IMR-90 (cell line): ENCODE data around the gene HSD3B2. TPM values are rescaled to one million over a fixed set of nuclear protein-coding genes. Genes with fewer than 3 reads are reported as not detected.

Experiments
- ATAC-seq: fragments of 200-7000 bp; cut with Tn5 transposase; 2 replicates; pipeline ENCODE4 v1.9.1; 2020; ENCODE audit warnings: low read depth, mild to moderate bottlenecking, moderate library complexity
- BruUV-seq: library from RNA; stranded (reverse); fragments of 400-500 nt; replicated peaks from 2 replicates; lab custom pipeline; 2021; lab: Mats Ljungman, UMichigan
- CTCF ChIA-PET: fragments of 300-600 bp; formaldehyde crosslinking; extraction: SDS; loops from one replicate; lab custom pipeline; 2021; ENCODE audit warnings: antibody characterized with exemption; lab: Yijun Ruan, JAX
- POLR2A ChIA-PET: fragments of 300-600 bp; sonication (Branson Sonifier 250); formaldehyde crosslinking; loops from one replicate; lab custom pipeline; 2022; ENCODE audit warnings: antibody characterized with exemption; ENCODE audit not compliant: unreplicated experiment; lab: Charles Lee
- DNase-seq: peaks from one replicate; pipeline ENCODE4 v3.0.0; 2013
- H2AFZ ChIP-seq: replicated peaks from 2 replicates; pipeline ENCODE3; 2013; ENCODE audit warnings: low read length, mild to moderate bottlenecking; ENCODE audit not compliant: poor library complexity
- H2AK5ac ChIP-seq: 2 replicates; pipeline ENCODE4 v1.6.1; 2013; ENCODE audit warnings: low read depth, low read length, inconsistent platforms
- H2AK9ac ChIP-seq: replicated peaks from 2 replicates; pipeline ENCODE3; 2013; ENCODE audit warnings: mild to moderate bottlenecking, low read depth, low read length, moderate library complexity; ENCODE audit not compliant: poor library complexity
- H2BK120ac ChIP-seq: 2 replicates; pipeline ENCODE4 v1.6.1; 2013; ENCODE audit warnings: low read depth, low read length, inconsistent platforms
- H2BK15ac ChIP-seq: 3 replicates; pipeline ENCODE4 v1.6.1; 2013; ENCODE audit warnings: low read depth, low read length, inconsistent platforms
- H2BK20ac ChIP-seq: 2 replicates; pipeline ENCODE4 v1.6.1; 2013; ENCODE audit warnings: low read depth, mild to moderate bottlenecking, inconsistent platforms, low read length, moderate library complexity
- H2BK5ac ChIP-seq: 2 replicates; pipeline ENCODE4 v1.6.1; 2013; ENCODE audit warnings: mild to moderate bottlenecking, low read depth, low read length, inconsistent platforms; ENCODE audit not compliant: poor library complexity, severe bottlenecking
- H3K14ac ChIP-seq: replicated peaks from 2 replicates; pipeline ENCODE4 v1.6.1; 2013; ENCODE audit warnings: low read depth, low read length, inconsistent platforms
- H3K18ac ChIP-seq: 2 replicates; pipeline ENCODE4 v1.6.1; 2013; ENCODE audit warnings: low read depth, low read length, control low read depth
- H3K23ac ChIP-seq: 2 replicates; pipeline ENCODE4 v1.6.1; 2013; ENCODE audit warnings: low read depth, low read length, inconsistent platforms
- H3K27ac ChIP-seq: 2 replicates; pipeline ENCODE4 v1.5.1; 2013; ENCODE audit warnings: mild to moderate bottlenecking, control low read depth, low read length; ENCODE audit not compliant: insufficient read depth
- H3K27me3 ChIP-seq: 2 replicates; pipeline ENCODE4 v1.6.1; 2013; ENCODE audit warnings: low read length; ENCODE audit not compliant: control insufficient read depth, insufficient read depth
- H3K36me3 ChIP-seq: 2 replicates; pipeline ENCODE4 v1.6.1; 2013; ENCODE audit warnings: low read length, mixed read lengths; ENCODE audit not compliant: control insufficient read depth, insufficient read depth
- H3K4ac ChIP-seq: 2 replicates; pipeline ENCODE4 v1.6.1; 2013; ENCODE audit warnings: low read depth, low read length, inconsistent platforms
- H3K4me1 ChIP-seq: 2 replicates; pipeline ENCODE4 v1.6.1; 2013; ENCODE audit warnings: low read length, mixed read lengths; ENCODE audit not compliant: control insufficient read depth, insufficient read depth
- H3K4me2 ChIP-seq: 2 replicates; pipeline ENCODE4 v1.6.1; 2013; ENCODE audit warnings: low read depth, mild to moderate bottlenecking, control low read depth, low read length, moderate library complexity
- H3K4me3 ChIP-seq: 2 replicates; pipeline ENCODE4 v1.5.1; 2013; ENCODE audit warnings: low read depth, mild to moderate bottlenecking, control low read depth, low read length, moderate library complexity; ENCODE audit not compliant: insufficient read depth
- H3K56ac ChIP-seq: 2 replicates; pipeline ENCODE4 v1.6.1; 2013; ENCODE audit warnings: low read length, inconsistent platforms; ENCODE audit not compliant: insufficient read depth; ENCODE audit errors: extremely low read depth
- H3K79me1 ChIP-seq, 2 experiments: 2 replicates each; pipeline ENCODE4 v1.6.1; 2013; ENCODE audit warnings: low read length in 2 of 2, inconsistent platforms in 1 of 2, low read depth in 1 of 2
- H3K9ac ChIP-seq: 2 replicates; pipeline ENCODE4 v1.6.1; 2013; ENCODE audit warnings: low read depth, low read length, control low read depth
- H3K9me1 ChIP-seq: 2 replicates; pipeline ENCODE4 v1.6.1; 2013; ENCODE audit warnings: low read length, inconsistent platforms; ENCODE audit not compliant: insufficient read depth
- H3K9me3 ChIP-seq: 2 replicates; pipeline ENCODE4 v1.6.1; 2013; ENCODE audit warnings: low read length; ENCODE audit not compliant: control insufficient read depth, insufficient read depth
- H4K20me1 ChIP-seq: 2 replicates; pipeline ENCODE4 v1.6.1; 2013; ENCODE audit warnings: low read length, inconsistent platforms; ENCODE audit not compliant: insufficient read depth
- H4K5ac ChIP-seq: 2 replicates; pipeline ENCODE4 v1.6.1; 2013; ENCODE audit warnings: mild to moderate bottlenecking, low read depth, low read length, control low read depth
- H4K8ac ChIP-seq, 2 experiments: 2 replicates each; pipeline ENCODE4 v1.6.1; 2013; ENCODE audit warnings: low read depth in 2 of 2, low read length in 2 of 2, control low read depth in 1 of 2, inconsistent platforms in 1 of 2
- H4K91ac ChIP-seq: 2 replicates; pipeline ENCODE4 v1.6.1; 2013; ENCODE audit warnings: low read depth, low read length, inconsistent platforms; ENCODE audit not compliant: insufficient read depth
- BHLHE40 ChIP-seq: fragments of 150-350 bp; IDR thresholded peaks from 2 replicates; pipeline ENCODE4 v1.6.1; 2016; ENCODE audit warnings: mild to moderate bottlenecking, low read depth, low read length
- CEBPB ChIP-seq: IDR thresholded peaks from 2 replicates; pipeline ENCODE4 v1.6.1; 2012; ENCODE audit warnings: low read depth, low read length, improper control_type of control experiment
- CHD1 ChIP-seq: IDR thresholded peaks from 2 replicates; pipeline ENCODE4 v1.6.1; 2012; ENCODE audit warnings: low read depth, low read length, improper control_type of control experiment
- FOS ChIP-seq: fragments of 150-350 bp; IDR thresholded peaks from 2 replicates; pipeline ENCODE4 v1.6.1; 2016; ENCODE audit warnings: low read depth, low read length
- MAFK ChIP-seq: IDR thresholded peaks from 2 replicates; pipeline ENCODE4 v1.6.1; 2012; ENCODE audit warnings: low read depth, low read length, improper control_type of control experiment
- MAZ ChIP-seq: IDR thresholded peaks from 2 replicates; pipeline ENCODE4 v1.6.1; 2012; ENCODE audit warnings: low read depth, mild to moderate bottlenecking, low read length, improper control_type of control experiment, moderate library complexity, borderline replicate concordance
- MXI1 ChIP-seq: IDR thresholded peaks from 2 replicates; pipeline ENCODE4 v1.6.1; 2012; ENCODE audit warnings: low read depth, mild to moderate bottlenecking, low read length, moderate library complexity, borderline replicate concordance
- NFE2L2 ChIP-seq: fragments of 150-350 bp; IDR thresholded peaks from 2 replicates; pipeline ENCODE4 v1.6.1; 2016; ENCODE audit warnings: low read depth, mild to moderate bottlenecking, low read length
- POLR2A ChIP-seq: IDR thresholded peaks from 2 replicates; pipeline ENCODE4 v1.6.1; 2012; ENCODE audit warnings: mild to moderate bottlenecking, low read depth, low read length
- RAD21 ChIP-seq: IDR thresholded peaks from 2 replicates; pipeline ENCODE4 v1.6.1; 2012; ENCODE audit warnings: low read length, improper control_type of control experiment
- RCOR1 ChIP-seq: IDR thresholded peaks from 2 replicates; pipeline ENCODE4 v1.6.1; 2012; ENCODE audit warnings: mild to moderate bottlenecking, low read length, improper control_type of control experiment; ENCODE audit not compliant: insufficient replicate concordance
- RFX5 ChIP-seq: IDR thresholded peaks from 2 replicates; pipeline ENCODE4 v1.8.0; 2012; ENCODE audit warnings: low read depth, mild to moderate bottlenecking, low read length, moderate library complexity
- SMC3 ChIP-seq: fragments of 150-350 bp; IDR thresholded peaks from 2 replicates; pipeline ENCODE4 v1.6.1; 2016; ENCODE audit warnings: low read depth, mild to moderate bottlenecking, antibody characterized with exemption, low read length, moderate library complexity
- WGBS, 2 experiments: methylation state at CpG; one replicate each; pipeline versions ENCODE4 v1.1.5 to v1.1.7; 2013; ENCODE audit warnings: missing lambda C conversion rate in 2 of 2; ENCODE audit not compliant: insufficient read length in 1 of 2; ENCODE audit errors: extremely low coverage in 2 of 2; 5-methylcytosine and 5-hydroxymethylcytosine counted together
- dilution Hi-C: fragments of 300-500 bp; cut with HindIII; formaldehyde crosslinking; loops from one replicate; pipeline ENCODE4 v1.14.3; 2018; ENCODE audit warnings: low sequenced_read_pairs; ENCODE audit not compliant: unreplicated experiment
- in situ Hi-C: fragments of 300-500 bp; cut with MboI; formaldehyde crosslinking; loops from 3 replicates; pipeline ENCODE4 v1.14.3; 2019; ENCODE audit warnings: low sequenced_read_pairs, inconsistent platforms, mixed read lengths
- intact Hi-C: fragments of 100-400 bp; cut with micrococcal nuclease; formaldehyde crosslinking; loops from 2 replicates; pipeline ENCODE4 v1.10.0; 2022
- polyA plus RNA-seq, 3 experiments: library from polyadenylated mRNA; depleted of rRNA; stranded (reverse); fragments of >200 nt; gene quantifications; 2 replicates each; pipeline ENCODE4 v1.2.3, GENCODE V29; 2012; ENCODE audit warnings: low replicate concordance in 1 of 3
- total RNA-seq: library from RNA; depleted of rRNA; stranded (reverse); fragments of >200 nt; gene quantifications from 2 replicates; pipeline ENCODE4 v1.2.3, GENCODE V29; 2012
- TF ChIP-seq, protein P1 (sequence below): conservative IDR thresholded peaks from 2 replicates; pipeline ENCODE4 v1.5.1; 2012; ENCODE audit warnings: mild to moderate bottlenecking, low read depth, low read length, improper control_type of control experiment
- TF ChIP-seq, protein P2 (sequence below): fragments of 150-350 bp; IDR thresholded peaks from 2 replicates; pipeline ENCODE4 v1.6.1; 2016; ENCODE audit warnings: low read depth, mild to moderate bottlenecking, low read length, moderate library complexity, borderline replicate concordance
- TF ChIP-seq, protein P3 (sequence below): fragments of 150-350 bp; IDR thresholded peaks from 2 replicates; pipeline ENCODE4 v1.6.1; 2017; ENCODE audit warnings: mild to moderate bottlenecking, antibody characterized with exemption, low read length, low read depth

Gene HSD3B2
- total and polyA plus RNA-seq, 2 of the 4 experiments (the other 2 are of a cell fraction), result not detected

DNA sequence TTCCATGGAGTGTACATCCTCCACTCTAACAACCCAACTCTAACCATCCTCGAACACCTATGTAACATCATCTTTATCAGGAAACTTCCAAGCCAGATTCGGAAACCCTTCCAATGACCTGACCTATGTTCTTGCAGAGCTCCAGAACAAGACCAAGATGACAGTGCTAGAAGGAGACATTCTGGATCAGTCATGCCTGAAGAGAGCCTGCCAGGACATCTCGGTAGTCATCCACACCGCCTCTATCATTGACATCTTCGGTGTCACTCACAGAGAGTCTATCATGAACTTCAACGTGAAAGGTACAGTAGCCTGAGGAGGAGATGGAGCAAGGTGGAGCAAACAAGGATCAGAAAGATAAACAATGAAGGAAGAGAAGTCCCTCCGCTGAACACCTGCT, 56.0 kb downstream of the HSD3B2 start:
- no peaks in the 10 kb centered on the region for H3K9me1 ChIP-seq
- in situ Hi-C loops (no loop called here), dilution Hi-C loops (no loop called here), intact Hi-C loops (no loop called here)
- H3K9me3 ChIP-seq, result no peaks in the 10 kb centered on the region
- no peak overlapping the region for H3K9ac ChIP-seq
- no peaks in the 10 kb centered on the region for H3K27me3 ChIP-seq
- no peak overlapping the region for H2AFZ ChIP-seq
- no peak overlapping the region for H3K4me3 ChIP-seq
- H2BK20ac ChIP-seq, result no peak overlapping the region
- no peak overlapping the region for H2AK5ac ChIP-seq
- no peaks in the 10 kb centered on the region for H3K79me1 ChIP-seq
- no peak overlapping the region for H2BK5ac ChIP-seq
- no peak overlapping the region for H4K91ac ChIP-seq
- whole genome bisulfite sequencing, 2 experiments, result 50% methylated on average over 1 of the region's 7 CpGs; no CpG with 5 or more reads in 1 of the 2 experiments
- no peak overlapping the region for H3K14ac ChIP-seq
- POLR2A ChIA-PET, result no interaction called here
- H2AK9ac ChIP-seq, result no peak overlapping the region
- no peak overlapping the region for H3K27ac ChIP-seq
- no peak overlapping the region for H2BK15ac ChIP-seq
- no peak overlapping the region for H4K8ac ChIP-seq
- no peaks in the 10 kb centered on the region for H4K20me1 ChIP-seq
- no peak overlapping the region for H3K23ac ChIP-seq
- no TSS peak for BruUV-seq
- no peak overlapping the region for H3K4me2 ChIP-seq
- ATAC-seq (no peak), DNase-seq (no peak)
- H3K56ac ChIP-seq, result no peak overlapping the region
- H3K36me3 ChIP-seq, result no peaks in the 10 kb centered on the region
- H3K4ac ChIP-seq, result no peak overlapping the region
- CTCF ChIA-PET, result no interaction called here
- TF ChIP-seq, protein P1, sequence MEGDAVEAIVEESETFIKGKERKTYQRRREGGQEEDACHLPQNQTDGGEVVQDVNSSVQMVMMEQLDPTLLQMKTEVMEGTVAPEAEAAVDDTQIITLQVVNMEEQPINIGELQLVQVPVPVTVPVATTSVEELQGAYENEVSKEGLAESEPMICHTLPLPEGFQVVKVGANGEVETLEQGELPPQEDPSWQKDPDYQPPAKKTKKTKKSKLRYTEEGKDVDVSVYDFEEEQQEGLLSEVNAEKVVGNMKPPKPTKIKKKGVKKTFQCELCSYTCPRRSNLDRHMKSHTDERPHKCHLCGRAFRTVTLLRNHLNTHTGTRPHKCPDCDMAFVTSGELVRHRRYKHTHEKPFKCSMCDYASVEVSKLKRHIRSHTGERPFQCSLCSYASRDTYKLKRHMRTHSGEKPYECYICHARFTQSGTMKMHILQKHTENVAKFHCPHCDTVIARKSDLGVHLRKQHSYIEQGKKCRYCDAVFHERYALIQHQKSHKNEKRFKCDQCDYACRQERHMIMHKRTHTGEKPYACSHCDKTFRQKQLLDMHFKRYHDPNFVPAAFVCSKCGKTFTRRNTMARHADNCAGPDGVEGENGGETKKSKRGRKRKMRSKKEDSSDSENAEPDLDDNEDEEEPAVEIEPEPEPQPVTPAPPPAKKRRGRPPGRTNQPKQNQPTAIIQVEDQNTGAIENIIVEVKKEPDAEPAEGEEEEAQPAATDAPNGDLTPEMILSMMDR, result no peak
- no peak for TF ChIP-seq RAD21
- TF ChIP-seq MXI1, result no peak
- TF ChIP-seq, protein P2, sequence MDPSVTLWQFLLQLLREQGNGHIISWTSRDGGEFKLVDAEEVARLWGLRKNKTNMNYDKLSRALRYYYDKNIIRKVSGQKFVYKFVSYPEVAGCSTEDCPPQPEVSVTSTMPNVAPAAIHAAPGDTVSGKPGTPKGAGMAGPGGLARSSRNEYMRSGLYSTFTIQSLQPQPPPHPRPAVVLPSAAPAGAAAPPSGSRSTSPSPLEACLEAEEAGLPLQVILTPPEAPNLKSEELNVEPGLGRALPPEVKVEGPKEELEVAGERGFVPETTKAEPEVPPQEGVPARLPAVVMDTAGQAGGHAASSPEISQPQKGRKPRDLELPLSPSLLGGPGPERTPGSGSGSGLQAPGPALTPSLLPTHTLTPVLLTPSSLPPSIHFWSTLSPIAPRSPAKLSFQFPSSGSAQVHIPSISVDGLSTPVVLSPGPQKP, result no peak
- TF ChIP-seq POLR2A, result no peak
- no peak for TF ChIP-seq MAFK
- TF ChIP-seq SMC3, result no peak
- TF ChIP-seq RCOR1, result no peak
- no peak for TF ChIP-seq CHD1
- TF ChIP-seq FOS, result no peak
- TF ChIP-seq RFX5, result no peak
- TF ChIP-seq, protein P3, sequence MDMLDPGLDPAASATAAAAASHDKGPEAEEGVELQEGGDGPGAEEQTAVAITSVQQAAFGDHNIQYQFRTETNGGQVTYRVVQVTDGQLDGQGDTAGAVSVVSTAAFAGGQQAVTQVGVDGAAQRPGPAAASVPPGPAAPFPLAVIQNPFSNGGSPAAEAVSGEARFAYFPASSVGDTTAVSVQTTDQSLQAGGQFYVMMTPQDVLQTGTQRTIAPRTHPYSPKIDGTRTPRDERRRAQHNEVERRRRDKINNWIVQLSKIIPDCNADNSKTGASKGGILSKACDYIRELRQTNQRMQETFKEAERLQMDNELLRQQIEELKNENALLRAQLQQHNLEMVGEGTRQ, result no peak
- TF ChIP-seq MAZ, result no peak
- no peak for TF ChIP-seq CEBPB
- TF ChIP-seq BHLHE40, result no peak
- no peak for TF ChIP-seq NFE2L2
- H3K18ac ChIP-seq, result no peak overlapping the region
- H4K5ac ChIP-seq, result no peak overlapping the region
- no peak overlapping the region for H2BK120ac ChIP-seq
- H3K4me1 ChIP-seq, result no peaks in the 10 kb centered on the region
